CD4-positive, alpha-beta memory T cell (primary cell): ENCODE measurements around the gene EPHB6. TPM values are rescaled to one million over a fixed set of nuclear protein-coding genes. Genes with fewer than 3 reads are reported as not detected.

ENCODE experiments used
- CTCF ChIA-PET: fragments of 350-600 bp; sonication (Branson Sonifier 250); formaldehyde crosslinking; loops from one replicate; lab custom pipeline; 2021; ENCODE audit warnings: inconsistent platforms; ENCODE audit not compliant: partially characterized antibody; lab: Charles Lee
- POLR2A ChIA-PET: fragments of 350-600 bp; sonication (Branson Sonifier 250); formaldehyde crosslinking; loops from one replicate; lab custom pipeline; 2021; ENCODE audit not compliant: partially characterized antibody; lab: Charles Lee
- DNase-seq, 5 donors: peaks; one replicate each; pipeline versions ENCODE4 v3.0.0 to v3.0.0-alpha.2; 2020 to 2022; ENCODE audit warnings: mixed read lengths in 1 of 5
- H3K27ac ChIP-seq: one replicate; pipeline ENCODE4 v1.7.0; 2013; ENCODE audit warnings: low read depth, low read length
- H3K27me3 ChIP-seq: 2 replicates; pipeline ENCODE4 v1.7.0; 2013; ENCODE audit warnings: mild to moderate bottlenecking, low read length, moderate library complexity; ENCODE audit not compliant: insufficient read depth
- H3K36me3 ChIP-seq: 2 replicates; pipeline ENCODE4 v1.7.0; 2013; ENCODE audit warnings: mild to moderate bottlenecking, low read length, moderate library complexity; ENCODE audit not compliant: insufficient read depth
- H3K4me1 ChIP-seq: 2 replicates; pipeline ENCODE4 v1.7.0; 2013; ENCODE audit warnings: mild to moderate bottlenecking, low read length, moderate library complexity; ENCODE audit not compliant: insufficient read depth
- H3K4me3 ChIP-seq, 2 donors: one replicate each; pipeline ENCODE4 v1.7.0; 2013; ENCODE audit warnings: low read length in 2 of 2, mild to moderate bottlenecking in 1 of 2
- H3K9me3 ChIP-seq, 2 donors: one replicate each; pipeline ENCODE4 v1.7.0; 2013; ENCODE audit warnings: low read length in 2 of 2, control low read depth in 1 of 2; ENCODE audit not compliant: control insufficient read depth in 1 of 2
- H3K27ac Mint-ChIP-seq, 7 donors: one replicate each; pipeline ENCODE4 v1.8.0; 2020 to 2021; ENCODE audit warnings: mixed read lengths in 7 of 7, mild to moderate bottlenecking in 6 of 7, inconsistent platforms in 3 of 7, moderate library complexity in 3 of 7
- H3K27me3 Mint-ChIP-seq, 2 donors: one replicate each; pipeline ENCODE4 v1.8.0; 2020 to 2021; ENCODE audit warnings: mixed read lengths in 2 of 2
- H3K36me3 Mint-ChIP-seq, 2 donors: one replicate each; pipeline ENCODE4 v1.8.0; 2020 to 2021; ENCODE audit warnings: mixed read lengths in 2 of 2, inconsistent platforms in 1 of 2, mild to moderate bottlenecking in 1 of 2
- H3K4me1 Mint-ChIP-seq, 4 donors: one replicate each; pipeline ENCODE4 v1.8.0; 2020 to 2021; ENCODE audit warnings: mixed read lengths in 4 of 4, mild to moderate bottlenecking in 1 of 4
- H3K4me3 Mint-ChIP-seq, 8 donors: one replicate each; pipeline ENCODE4 v1.8.0; 2020 to 2021; ENCODE audit warnings: mixed read lengths in 8 of 8, mild to moderate bottlenecking in 7 of 8, moderate library complexity in 6 of 8, inconsistent platforms in 3 of 8
- H3K9me3 Mint-ChIP-seq, 8 donors: one replicate each; pipeline ENCODE4 v1.8.0; 2020 to 2021; ENCODE audit warnings: mixed read lengths in 8 of 8, mild to moderate bottlenecking in 5 of 8, inconsistent platforms in 3 of 8, moderate library complexity in 1 of 8
- intact Hi-C: fragments of 100-400 bp; cut with micrococcal nuclease; formaldehyde crosslinking; loops from one replicate; pipeline ENCODE4 v1.15.1; 2023
- polyA plus RNA-seq, 2 donors: library from polyadenylated mRNA; unstranded; fragments of 300-500 nt; fragmentation: Illumina TruSeq; gene quantifications; one replicate each; pipeline ENCODE4 v1.2.3, GENCODE V29; 2021
- total RNA-seq, 2 experiments: library from RNA; stranded (reverse); gene quantifications; one replicate each; pipeline ENCODE4 v1.2.3, GENCODE V29; 2021

The EPHB6 gene
- total and polyA plus RNA-seq, 4 experiments from 2014 or later, result 14.2 to 65.0 (median 37.9) TPM

DNA sequence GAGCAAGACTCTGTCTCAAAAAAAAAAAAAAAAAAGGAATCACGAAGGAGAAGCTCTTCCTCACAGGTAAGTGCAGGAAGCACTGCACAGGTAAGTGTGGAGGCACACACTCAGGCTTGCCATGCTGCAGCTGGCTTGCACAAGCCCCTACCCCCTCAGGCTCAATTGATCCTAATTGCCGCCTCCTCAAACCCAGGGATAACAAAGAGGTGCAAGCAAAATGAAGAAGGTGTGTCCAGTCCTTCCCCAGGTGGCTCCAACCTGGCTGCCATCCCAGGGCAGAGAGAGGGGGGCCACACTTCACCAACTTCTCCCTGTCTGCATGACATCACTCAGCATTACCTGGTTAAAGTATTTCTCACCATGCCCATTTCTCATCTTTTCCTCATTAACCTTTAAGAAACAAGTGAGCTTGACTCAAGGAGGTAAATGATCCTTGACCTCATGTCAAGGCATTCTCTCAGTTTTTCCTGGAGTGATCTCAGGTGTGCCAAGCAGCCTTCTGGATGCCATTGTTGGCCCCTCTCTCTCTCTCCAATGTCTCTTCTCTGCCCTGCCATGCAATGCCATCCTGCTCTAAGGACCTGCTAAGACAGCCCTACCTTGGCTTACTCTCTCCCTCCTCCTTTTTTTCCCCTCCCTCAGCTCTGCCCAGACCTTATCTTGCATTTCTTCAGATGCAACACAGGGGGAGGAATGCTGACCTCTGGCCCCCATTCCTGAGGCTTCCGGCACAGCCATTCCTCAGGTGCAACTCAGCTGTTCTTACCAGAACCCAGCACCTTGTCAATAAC, 43.7 kb downstream of the EPHB6 start:
- ChIA-PET POLR2A (no interaction called here), CTCF (interaction anchor here (0.6 kb wide), 1 partner anchor 923 kb away, joined by 4 read pairs; no protein-coding TSS in a partner anchor)
- Histone ChIP-seq H3K27me3 (no peaks in the 10 kb centered on the region), H3K4me3 (no peak overlapping the region), H3K4me1 (no peaks in the 10 kb centered on the region), H3K9me3 (no peaks in the 10 kb centered on the region), H3K27ac (no peak overlapping the region), H3K36me3 (no peaks in the 10 kb centered on the region)
- no peaks in the 10 kb centered on the region for H3K36me3 Mint-ChIP-seq
- H3K4me1 Mint-ChIP-seq, result no peaks in the 10 kb centered on the region
- DNase-seq, result no peak
- H3K4me3 Mint-ChIP-seq, result no peak overlapping the region
- no peak overlapping the region for H3K27ac Mint-ChIP-seq
- peaks cover 0 to 2% (median 0%) of the 10 kb centered on the region in 8 donors for H3K9me3 Mint-ChIP-seq
- intact Hi-C loops, result no loop called here
- peaks cover 9 to 15% of the 10 kb centered on the region in 2 donors for H3K27me3 Mint-ChIP-seq

DNA sequence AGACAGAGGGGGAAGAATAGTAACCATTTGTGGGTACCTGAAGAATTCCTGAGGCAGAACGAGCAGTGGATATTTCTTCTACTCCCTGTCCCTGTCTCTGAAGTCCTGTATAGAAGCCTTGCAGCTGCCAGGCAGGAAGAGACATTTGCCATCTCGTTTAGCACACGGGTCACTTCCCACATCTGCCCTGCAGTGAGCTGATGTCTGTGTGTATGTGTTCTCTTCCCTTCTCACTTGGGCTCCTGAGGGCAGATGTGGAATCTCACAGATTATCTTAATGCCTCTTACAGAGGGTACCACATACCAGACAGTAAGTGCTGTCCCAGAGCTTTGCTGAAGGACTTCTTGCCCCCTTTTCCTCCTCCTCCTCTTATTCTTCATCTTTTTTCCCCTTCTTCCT, 44.8 kb downstream of the EPHB6 start:
- intact Hi-C loops, result no loop called here
- CTCF ChIA-PET, result interaction anchor here (0.7 kb wide), 1 partner anchor 10 kb away, joined by 3 read pairs; no protein-coding TSS in a partner anchor
- no peaks in the 10 kb centered on the region for H3K36me3 Mint-ChIP-seq

DNA sequence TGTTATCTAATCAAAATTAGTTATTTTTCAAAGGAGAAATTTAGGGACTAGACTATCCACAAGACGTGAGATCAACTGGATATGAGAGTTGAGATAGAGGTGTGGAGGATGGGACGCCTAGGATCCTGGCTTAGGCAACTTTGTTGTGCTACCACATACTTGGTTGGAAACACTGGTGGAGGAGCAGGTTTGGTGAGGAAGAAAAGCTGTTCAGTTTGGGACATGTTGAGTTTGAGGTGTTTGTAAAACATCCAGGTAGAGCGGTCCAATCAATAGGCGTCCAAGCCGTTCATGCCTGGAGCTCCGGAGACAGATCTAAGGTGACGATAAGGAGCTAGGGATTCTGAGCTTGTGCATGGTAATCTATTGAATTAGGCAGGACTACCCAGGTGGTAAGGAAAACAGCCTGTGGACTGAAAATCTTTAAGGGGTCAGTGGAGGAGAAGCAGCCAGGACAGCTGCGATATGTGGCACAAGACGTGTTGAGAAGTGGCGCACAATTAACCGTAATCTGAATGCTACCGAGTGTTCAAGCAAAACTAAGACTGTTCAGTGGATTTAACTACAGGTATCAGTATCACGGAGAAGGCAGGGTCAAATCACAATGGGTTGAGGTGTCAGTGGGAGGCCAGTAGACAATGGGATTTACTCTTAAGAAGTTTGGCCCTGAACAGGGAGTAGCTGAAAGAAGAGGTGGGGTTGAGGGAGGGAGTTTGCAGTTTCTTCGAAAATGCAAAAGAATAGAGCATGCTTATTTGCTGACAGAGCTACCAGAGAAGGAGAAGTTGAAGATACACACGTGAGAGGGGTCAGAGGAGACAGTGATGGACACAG, 46.8 kb downstream of the EPHB6 start:
- H3K9me3 Mint-ChIP-seq, result peaks cover 0 to 11% (median 2%) of the 10 kb centered on the region in 8 donors
- no peak overlapping the region for H3K4me3 Mint-ChIP-seq
- Histone ChIP-seq H3K27me3 (no peaks in the 10 kb centered on the region), H3K4me3 (no peak overlapping the region), H3K27ac (no peak overlapping the region), H3K9me3 (no peaks in the 10 kb centered on the region), H3K36me3 (no peaks in the 10 kb centered on the region), H3K4me1 (no peaks in the 10 kb centered on the region)
- intact Hi-C loops, result no loop called here
- H3K4me1 Mint-ChIP-seq, result no peaks in the 10 kb centered on the region
- peaks cover 7 to 9% of the 10 kb centered on the region in 2 donors for H3K27me3 Mint-ChIP-seq
- no peak for DNase-seq
- ChIA-PET CTCF (interaction anchor here (0.9 to 1.3 kb wide), 2 partner anchors 9 to 21 kb away, joined by 3 read pairs; no protein-coding TSS in a partner anchor), POLR2A (no interaction called here)
- peak overlapping the region in 1 of 7 donors; percentile 53 for H3K27ac Mint-ChIP-seq
- no peaks in the 10 kb centered on the region for H3K36me3 Mint-ChIP-seq

More for the DNA sequence above, 44.8 kb downstream of the EPHB6 start:
- no peaks in the 10 kb centered on the region for H3K9me3 ChIP-seq
- no peak overlapping the region for H3K4me3 Mint-ChIP-seq
- no peak overlapping the region for H3K4me3 ChIP-seq
- no peaks in the 10 kb centered on the region for H3K36me3 ChIP-seq
- H3K4me1 ChIP-seq, result no peaks in the 10 kb centered on the region
- no peaks in the 10 kb centered on the region for H3K27me3 ChIP-seq
- H3K4me1 Mint-ChIP-seq, result no peaks in the 10 kb centered on the region
- H3K9me3 Mint-ChIP-seq, result peaks cover 0 to 6% (median 0%) of the 10 kb centered on the region in 8 donors
- no peak overlapping the region for H3K27ac Mint-ChIP-seq
- peaks cover 9 to 12% of the 10 kb centered on the region in 2 donors for H3K27me3 Mint-ChIP-seq
- no peak for DNase-seq
- POLR2A ChIA-PET, result no interaction called here
- H3K27ac ChIP-seq, result no peak overlapping the region

DNA sequence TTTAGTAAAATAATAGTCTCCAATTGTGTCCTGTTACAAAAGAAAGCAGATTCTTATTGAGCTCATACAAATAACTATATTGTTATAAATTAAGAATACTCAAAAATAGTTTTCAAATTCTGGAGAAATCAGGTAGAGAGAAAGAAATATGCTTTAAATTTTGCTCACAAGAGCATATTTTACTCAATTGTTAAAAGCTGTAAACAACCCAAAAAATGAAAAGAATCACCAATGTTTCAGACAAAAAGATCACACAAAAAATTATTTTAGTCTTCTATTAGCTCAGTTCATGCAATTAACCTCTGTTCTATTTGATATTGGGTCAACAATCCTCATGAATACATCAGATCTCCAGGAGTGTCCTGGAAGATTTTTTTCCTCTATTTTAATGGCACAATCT, 49.3 kb downstream of the EPHB6 start:
- ChIA-PET POLR2A (no interaction called here), CTCF (no interaction called here)
- Histone ChIP-seq H3K4me1 (no peaks in the 10 kb centered on the region), H3K27me3 (no peaks in the 10 kb centered on the region), H3K4me3 (no peak overlapping the region), H3K9me3 (no peaks in the 10 kb centered on the region), H3K27ac (no peak overlapping the region), H3K36me3 (no peaks in the 10 kb centered on the region)
- intact Hi-C loops, result no loop called here
- H3K4me1 Mint-ChIP-seq, result no peaks in the 10 kb centered on the region
- no peak overlapping the region for H3K4me3 Mint-ChIP-seq
- no peak overlapping the region for H3K27ac Mint-ChIP-seq
- H3K9me3 Mint-ChIP-seq, result peaks cover 0 to 11% (median 2%) of the 10 kb centered on the region in 8 donors
- peaks cover 10 to 18% of the 10 kb centered on the region in 2 donors for H3K27me3 Mint-ChIP-seq
- H3K36me3 Mint-ChIP-seq, result no peaks in the 10 kb centered on the region
- DNase-seq, result no peak

DNA sequence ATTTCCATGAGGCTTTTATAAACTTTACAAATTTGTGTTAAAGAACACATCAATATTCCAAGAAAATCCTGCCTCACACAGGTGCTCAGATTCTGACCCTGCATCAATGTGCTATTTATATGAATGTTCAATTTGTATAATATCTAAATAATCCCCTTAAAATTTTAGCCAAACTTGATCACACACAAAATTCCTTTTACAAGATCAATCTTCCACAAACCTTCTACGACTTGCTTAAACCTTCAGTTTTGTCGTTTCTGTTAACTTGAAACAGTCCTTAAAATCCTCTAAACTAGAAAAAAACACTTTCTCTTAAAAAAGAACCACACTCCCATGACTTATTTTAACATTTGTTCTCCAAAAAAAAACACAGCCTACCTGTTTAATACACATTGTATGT, 50.9 kb downstream of the EPHB6 start:
- H3K4me3 ChIP-seq, result no peak overlapping the region
- no peaks in the 10 kb centered on the region for H3K4me1 ChIP-seq
- no peak for DNase-seq
- POLR2A ChIA-PET, result no interaction called here
- no peaks in the 10 kb centered on the region for H3K27me3 ChIP-seq
- H3K36me3 ChIP-seq, result no peaks in the 10 kb centered on the region
- CTCF ChIA-PET, result no interaction called here
- Mint-ChIP-seq H3K27ac (no peak overlapping the region), H3K36me3 (no peaks in the 10 kb centered on the region), H3K9me3 (peaks cover 0 to 11% (median 2%) of the 10 kb centered on the region in 8 donors), H3K4me3 (no peak overlapping the region), H3K4me1 (peaks cover 0 to 2% (median 0%) of the 10 kb centered on the region in 4 donors), H3K27me3 (peaks cover 14 to 19% of the 10 kb centered on the region in 2 donors)
- intact Hi-C loops, result no loop called here
- H3K9me3 ChIP-seq, result no peaks in the 10 kb centered on the region
- no peak overlapping the region for H3K27ac ChIP-seq

DNA sequence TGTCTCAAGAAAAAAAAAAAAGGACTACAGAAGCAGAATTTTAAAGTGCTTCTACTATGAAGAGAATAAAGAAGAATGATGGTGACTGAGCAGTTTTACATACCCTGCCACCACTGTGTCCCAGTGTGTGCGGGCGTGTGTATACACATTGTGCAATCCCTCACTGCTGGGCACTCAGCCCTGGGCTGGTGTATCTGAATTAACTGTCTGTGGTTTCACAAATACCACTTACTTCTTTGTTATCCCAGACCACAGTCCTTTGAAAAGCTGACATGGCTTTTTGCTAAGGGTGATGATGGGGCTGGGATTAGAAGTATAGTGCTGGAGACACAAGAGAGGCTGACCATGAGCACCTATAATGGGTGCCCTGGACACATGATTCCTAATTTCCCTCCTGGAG, 51.8 kb downstream of the EPHB6 start:
- Mint-ChIP-seq H3K4me3 (no peak overlapping the region), H3K36me3 (no peaks in the 10 kb centered on the region), H3K27me3 (peaks cover 13 to 25% of the 10 kb centered on the region in 2 donors), H3K9me3 (peaks cover 0 to 11% (median 2%) of the 10 kb centered on the region in 8 donors), H3K4me1 (peaks cover 0 to 2% (median 0%) of the 10 kb centered on the region in 4 donors), H3K27ac (no peak overlapping the region)
- no peak for DNase-seq
- POLR2A ChIA-PET, result no interaction called here
- Histone ChIP-seq H3K4me1 (no peaks in the 10 kb centered on the region), H3K9me3 (no peaks in the 10 kb centered on the region), H3K27ac (no peak overlapping the region), H3K27me3 (no peaks in the 10 kb centered on the region), H3K4me3 (no peak overlapping the region), H3K36me3 (no peaks in the 10 kb centered on the region)
- CTCF ChIA-PET, result no interaction called here
- intact Hi-C loops, result no loop called here

DNA sequence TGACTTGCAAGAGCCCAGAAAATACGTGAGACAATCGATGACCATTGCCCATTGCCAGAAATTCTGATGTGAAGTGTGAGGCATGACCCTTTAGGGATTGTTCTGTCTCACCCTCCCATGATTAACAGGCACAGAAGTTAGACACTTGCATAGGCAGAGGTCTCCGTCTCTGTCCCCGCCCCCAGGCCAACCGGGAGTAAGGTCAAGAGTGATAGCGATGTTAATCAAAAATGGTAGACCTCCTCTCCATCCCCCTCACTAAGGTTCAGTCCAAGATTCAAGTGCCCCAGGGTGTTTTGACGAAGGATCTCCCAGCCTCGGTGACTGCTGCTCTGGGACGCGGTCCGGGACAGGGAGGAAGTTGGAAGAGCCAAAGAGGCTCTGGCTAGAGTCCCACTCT, 53.4 kb downstream of the EPHB6 start:
- peaks cover 17 to 27% of the 10 kb centered on the region in 2 donors for H3K27me3 Mint-ChIP-seq
- H3K27ac ChIP-seq, result no peak overlapping the region
- peaks cover 0 to 11% (median 2%) of the 10 kb centered on the region in 8 donors for H3K9me3 Mint-ChIP-seq
- no peak overlapping the region for H3K27ac Mint-ChIP-seq
- H3K4me1 Mint-ChIP-seq, result peaks cover 0 to 2% (median 0%) of the 10 kb centered on the region in 4 donors
- H3K9me3 ChIP-seq, result no peaks in the 10 kb centered on the region
- no peak overlapping the region for H3K4me3 Mint-ChIP-seq
- no peak for DNase-seq
- no peak overlapping the region for H3K4me3 ChIP-seq
- intact Hi-C loops, result no loop called here
- POLR2A ChIA-PET, result no interaction called here
- H3K27me3 ChIP-seq, result no peaks in the 10 kb centered on the region
- H3K36me3 ChIP-seq, result no peaks in the 10 kb centered on the region
- H3K4me1 ChIP-seq, result no peaks in the 10 kb centered on the region
- H3K36me3 Mint-ChIP-seq, result no peaks in the 10 kb centered on the region
- CTCF ChIA-PET, result no interaction called here
